HG03103 (cell line): ENCODE results near the gene PAK1.

Source experiments
- ATAC-seq: cut with Tn5 transposase; IDR thresholded peaks from one replicate; pipeline ENCODE4 v1.9.1; 2021; ENCODE audit warnings: low read depth; ENCODE audit not compliant: unreplicated experiment

PAK1 gene

DNA sequence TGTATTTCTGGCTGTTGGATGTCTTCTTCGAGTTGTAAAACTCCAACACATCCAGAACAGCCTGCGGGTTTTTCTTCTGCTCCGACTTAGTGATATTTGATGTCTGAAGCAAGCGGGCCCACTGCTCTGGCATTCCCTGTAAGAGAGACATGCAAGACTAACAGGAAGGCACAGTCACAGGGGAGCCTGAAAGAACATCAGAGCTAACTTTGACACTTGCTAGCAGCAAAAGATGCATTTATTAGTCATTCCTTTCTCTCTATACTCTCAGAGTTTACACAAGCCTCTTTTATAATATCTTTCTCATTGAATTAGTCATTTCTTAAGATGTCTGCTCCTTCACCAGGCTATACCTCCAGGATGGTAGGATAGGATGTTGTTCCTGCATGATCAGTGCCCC, 94.6 kb downstream of the PAK1 start:
- no peak for ATAC-seq

DNA sequence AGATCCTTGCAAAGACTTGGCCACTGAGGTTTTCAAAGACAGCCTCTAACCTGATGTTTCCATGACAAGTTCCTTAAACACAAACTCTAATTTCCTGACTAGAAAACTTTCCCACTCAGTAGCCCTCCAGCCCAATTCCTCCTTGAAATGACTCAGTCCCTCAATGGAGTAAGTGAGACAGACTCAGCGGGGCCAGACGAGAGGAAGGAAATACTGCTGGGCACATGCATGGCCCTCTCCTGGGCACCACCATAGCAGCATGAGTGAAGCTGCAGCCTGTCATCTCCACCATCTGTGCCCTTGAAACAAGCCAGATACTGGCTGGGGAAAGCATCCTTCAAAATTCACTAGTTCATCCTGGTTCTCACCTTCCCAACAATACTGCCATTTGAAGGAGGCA, 96.2 kb downstream of the PAK1 start:
- no peak for ATAC-seq

DNA sequence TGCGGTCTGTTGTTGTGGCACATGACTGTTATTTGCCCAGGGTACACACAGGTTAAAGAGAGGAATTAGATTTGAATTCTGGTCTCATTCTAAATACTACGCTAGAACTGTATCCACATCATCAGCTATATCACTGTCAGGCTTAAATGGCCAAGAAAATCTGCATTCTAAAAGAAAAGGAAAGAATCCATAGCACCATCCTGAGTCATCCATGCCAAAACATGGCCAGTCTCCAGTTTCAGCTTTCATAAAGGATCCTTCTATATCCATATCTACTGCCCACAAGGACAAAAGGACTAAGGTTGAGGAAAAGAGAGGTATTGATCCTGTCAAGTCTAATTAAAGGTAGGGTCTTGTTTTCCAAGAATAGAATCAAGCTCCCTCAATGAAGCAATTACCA, 98.8 kb downstream of the PAK1 start:
- ATAC-seq: no peak

DNA sequence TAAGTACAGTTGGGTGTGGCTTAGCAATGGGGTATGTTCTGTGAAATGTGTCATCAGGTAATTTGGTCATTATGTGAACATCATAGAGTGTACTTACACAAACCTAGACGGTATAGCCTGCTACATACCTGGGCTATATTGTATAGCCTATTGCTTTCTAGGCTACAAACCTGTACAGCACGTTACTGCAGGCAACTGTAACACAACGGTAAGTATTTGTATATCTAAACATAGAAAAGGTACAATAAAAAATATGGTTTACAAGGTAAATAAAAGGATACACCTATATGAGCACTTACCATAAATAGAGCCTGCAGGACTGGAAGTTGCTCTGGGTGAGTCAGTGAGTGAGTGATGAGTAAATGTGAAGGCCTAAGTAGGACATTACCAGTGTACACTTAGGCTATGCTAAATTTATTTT, 99.3 kb downstream of the PAK1 start:
- no peak for ATAC-seq

GRCh38 chr11:77374108-77374507, 99.8 kb downstream of the PAK1 start:
- no peak for ATAC-seq

DNA sequence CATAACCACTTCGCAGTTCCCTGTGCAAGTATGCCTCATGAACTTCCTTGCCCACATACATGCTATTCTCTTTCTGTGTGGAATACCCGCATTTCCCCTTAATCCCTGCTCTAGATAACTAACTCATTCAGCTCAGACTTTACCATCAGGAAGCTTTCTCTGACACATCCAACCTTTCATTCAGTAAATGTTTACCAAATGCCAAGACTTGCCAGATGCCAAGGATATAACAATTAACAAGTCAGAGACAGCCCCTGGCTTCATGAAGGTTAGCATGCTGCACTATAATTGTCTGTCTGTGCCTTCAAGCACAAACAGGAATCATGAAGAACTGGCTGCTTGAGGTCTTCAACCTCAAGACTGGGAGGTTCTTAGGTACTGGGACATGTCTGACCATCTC, 101.2 kb downstream of the PAK1 start:
- ATAC-seq: no peak

GRCh38 chr11:77371646-77372045, 102.2 kb downstream of the PAK1 start:
- no peak for ATAC-seq

- no peak for ATAC-seq
Measured at GRCh38 chr11:77370217-77370616, 103.7 kb downstream of the PAK1 start.

DNA sequence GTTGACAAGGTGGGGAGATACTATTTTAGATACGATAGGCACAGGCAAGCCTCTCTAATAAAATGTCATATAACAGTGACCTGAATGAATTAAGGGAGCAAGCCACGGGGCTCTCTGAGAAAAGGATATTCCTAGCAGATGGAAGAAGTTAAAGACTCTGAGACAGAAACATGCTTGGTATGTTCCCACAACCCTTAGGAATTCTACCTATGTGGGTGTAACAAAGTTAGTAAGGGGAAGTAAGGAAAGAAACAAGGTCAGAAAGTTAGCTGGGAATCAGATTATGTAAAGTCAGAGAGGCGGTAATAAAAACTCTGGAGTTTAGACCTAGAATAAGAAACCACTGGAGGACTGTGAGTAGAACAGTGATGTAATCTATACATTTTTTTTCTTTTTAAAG, 112.7 kb downstream of the PAK1 start:
- ATAC-seq: no peak

DNA sequence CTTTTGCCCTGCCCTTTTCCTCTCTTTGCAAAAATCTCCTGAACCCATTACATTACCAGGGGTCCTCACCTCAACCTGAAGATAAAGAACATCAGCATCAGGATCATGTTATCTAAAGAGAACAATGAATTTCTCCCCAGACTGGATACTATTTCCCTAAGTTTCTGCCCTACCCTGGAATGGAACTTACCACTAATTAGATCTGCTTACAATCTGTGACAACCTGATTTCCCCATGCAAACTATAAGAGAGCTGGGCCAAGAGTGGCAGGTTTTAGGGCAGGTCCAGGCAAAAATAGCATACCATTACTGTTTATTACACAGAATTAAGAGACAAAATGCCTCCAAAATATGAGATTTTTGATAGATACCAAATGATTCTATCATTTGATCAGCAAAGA, 114.4 kb downstream of the PAK1 start:
- ATAC-seq: no peak

DNA sequence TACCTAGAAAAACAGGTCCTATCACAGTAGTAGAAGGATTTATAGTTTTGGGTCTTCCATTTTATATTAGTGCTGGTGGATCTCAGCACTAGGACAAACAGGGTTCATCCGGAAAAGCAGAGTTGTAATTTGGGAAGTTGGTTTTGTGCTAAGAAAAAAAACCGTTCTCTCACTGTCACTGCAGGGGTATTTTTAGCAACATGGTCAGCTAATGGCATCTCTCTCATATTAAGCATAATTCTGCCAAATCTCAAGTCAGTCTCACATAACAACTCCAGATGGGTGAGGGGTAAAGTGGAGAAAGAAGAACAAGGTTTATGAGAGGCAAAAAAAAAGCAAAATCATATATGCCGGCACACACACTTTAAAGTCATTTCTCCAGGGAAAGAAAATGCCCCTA, 120.8 kb downstream of the PAK1 start:
- ATAC-seq: no peak

- no peak for ATAC-seq
Measured at GRCh38 chr11:77351281-77351886, 122.5 kb downstream of the PAK1 start.

- ATAC-seq: no peak
Measured at GRCh38 chr11:77347948-77348347, 125.9 kb downstream of the PAK1 start.

DNA sequence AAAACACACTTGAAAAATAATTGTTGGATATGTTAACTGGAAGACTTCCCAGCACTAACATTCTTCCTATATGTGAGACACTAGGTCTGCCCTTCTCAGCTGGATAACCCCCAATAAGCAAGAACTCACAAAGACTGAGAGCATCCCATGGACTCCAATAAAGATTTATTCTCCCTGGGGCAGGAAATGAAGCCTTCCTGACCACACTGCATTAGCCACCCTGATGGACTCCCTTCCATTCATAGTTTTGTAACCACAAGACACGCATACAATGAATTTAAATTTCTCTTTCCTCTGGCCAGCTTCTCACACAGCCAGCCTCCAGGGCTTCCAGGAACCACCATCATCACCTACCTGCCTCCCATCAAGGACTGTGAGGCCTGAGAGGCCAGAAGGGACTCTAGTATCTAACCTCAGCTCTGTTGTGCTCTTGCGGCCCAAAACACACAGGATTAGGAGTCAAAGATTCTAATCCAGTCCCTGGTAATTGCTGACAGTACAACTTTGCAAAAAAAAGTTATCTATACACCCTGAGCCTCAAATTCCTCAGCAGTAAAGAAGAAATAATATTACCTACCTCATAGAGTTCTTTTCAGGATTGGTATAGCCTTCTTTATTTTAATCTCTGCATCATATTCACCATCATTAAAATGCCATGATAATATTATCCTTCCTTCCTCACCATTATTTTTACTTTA, 126.8 kb downstream of the PAK1 start:
- no peak for ATAC-seq

DNA sequence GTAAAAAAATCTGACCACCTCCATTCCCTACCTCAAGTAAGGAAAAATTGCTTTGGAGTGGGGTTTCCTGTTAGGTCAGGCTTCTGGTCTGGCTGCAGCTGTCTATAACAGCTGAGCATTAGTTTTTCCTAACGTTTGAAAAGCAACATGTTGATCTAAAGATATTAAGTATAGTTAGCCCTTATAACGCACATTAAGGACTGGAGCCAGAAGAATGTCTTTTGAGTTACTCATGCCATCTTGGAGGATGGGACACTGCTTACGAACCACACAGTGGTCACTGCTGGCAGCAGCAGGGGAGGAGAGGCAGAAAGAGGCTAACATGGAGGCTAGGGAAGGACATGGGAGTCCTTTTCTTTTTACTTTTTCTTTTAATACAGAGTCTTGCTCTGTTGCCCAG, 128.3 kb downstream of the PAK1 start:
- ATAC-seq: no peak

DNA sequence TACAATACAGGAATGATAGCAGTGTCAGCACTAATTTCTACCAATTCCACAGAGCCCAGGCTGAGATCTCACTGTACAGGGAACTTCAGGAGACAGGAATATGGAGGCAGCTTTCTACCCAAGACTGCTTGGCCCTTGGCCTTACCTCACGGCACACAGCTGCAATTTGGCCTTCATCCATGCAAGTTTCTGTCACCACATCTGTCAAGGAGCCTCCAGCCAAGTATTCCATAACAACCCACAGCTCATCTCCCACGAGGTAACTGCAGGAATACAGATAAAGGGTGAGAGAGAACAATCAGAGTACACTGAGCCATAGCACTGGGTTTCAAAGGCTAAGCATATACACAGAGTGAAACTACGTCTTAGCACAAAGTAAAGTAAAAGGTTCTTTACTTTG, 133.4 kb downstream of the PAK1 start:
- no peak for ATAC-seq

DNA sequence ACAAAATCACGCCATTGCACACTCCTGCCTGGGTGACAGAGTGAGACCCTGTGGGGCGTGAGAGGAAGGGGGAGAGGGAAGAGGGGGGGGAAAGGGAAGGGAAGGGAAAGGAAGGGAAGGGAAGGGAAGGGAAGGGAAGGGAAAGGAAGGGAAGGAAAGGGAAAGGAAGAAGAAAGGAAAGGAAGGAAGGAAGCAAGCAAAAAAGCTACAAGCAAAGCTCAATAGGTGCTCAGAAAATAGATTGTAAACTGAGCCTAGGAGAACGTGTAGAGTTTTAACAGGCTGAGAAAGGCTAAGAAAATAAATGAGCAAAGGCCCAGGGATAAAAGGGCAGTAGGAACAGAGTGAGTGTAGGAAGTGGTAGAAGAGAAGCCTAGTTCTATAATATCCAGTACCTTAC, 141.6 kb downstream of the PAK1 start:
- ATAC-seq: no peak

DNA sequence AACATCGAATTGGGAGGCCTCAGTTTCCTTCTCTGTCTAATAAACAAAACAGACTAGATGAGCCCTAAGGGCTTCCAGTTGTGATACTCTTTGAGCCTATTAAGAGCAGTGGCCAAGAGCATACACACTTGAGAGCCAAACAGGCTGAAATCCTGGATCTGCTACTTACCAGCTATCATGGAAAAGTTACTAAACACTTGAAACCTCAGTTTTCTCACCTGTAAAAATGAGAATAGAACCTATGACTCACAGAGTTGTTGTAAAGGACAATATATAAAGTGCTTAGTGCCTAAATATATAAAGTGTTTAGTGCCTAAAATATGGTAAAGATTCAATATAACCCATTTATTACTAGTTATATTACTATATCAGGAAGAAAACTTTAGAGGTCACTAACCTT, 148.7 kb downstream of the PAK1 start:
- no peak for ATAC-seq

- no peak for ATAC-seq
Measured at GRCh38 chr11:77324508-77324907, 149.4 kb downstream of the PAK1 start.

DNA sequence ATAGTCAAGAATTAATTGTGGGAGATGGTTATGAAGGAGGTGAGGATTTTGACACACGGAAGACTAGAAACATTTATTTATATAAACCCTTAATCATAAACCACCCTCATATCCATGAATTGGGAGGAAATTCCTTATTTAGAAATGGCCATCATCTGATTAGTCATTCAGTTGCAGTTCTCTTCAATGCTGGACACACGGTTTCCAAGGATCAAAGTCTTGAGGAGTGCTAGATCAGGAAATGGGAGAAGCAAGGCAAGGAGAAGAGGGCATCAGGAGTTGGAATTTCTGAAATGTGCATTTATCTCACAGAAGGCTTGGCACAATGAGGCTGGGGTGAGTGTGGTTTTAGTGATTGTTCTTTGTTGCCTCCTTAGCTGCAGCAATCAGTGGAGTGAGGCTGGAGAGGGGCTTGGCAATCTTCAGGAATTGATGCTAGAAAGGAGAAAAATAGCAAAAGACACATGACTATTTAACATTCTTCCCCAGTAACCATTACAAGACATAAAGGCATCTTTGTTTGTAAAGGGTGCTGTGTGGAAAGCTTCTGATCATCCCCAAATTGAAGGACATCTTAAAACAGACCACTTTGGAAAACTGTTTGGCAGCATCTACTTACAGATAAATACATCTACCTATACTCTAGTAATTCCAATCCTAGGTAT, 150.8 kb downstream of the PAK1 start:
- no peak for ATAC-seq

DNA sequence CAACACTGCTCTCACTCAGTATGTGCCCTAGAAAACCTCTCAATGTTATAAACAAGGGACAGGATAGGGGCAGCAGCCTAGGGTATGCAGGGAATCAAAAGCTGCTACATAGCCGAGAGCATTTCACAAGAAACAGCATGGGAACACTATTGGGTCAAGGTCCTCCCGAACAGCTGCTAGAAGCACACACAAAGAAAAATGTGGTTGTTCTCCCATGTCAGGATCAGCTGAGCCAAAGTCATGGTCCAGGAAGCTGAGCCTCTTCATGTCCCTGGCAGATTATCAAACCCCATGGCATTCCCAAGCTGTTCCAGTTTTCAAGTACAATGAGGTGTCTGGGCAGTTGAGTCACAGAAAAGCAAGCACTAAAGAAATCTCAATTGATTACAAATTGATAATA, 151.4 kb downstream of the PAK1 start:
- no peak for ATAC-seq

- no peak for ATAC-seq
Measured at GRCh38 chr11:77320351-77320750, 153.5 kb downstream of the PAK1 start.
